NCI-H1694 (cell line): ENCODE measurements around the gene PCDHGA3.
"Not testable (repeated sequence)": the region's sequence is repeated elsewhere in the genome, so short reads cannot be mapped to it uniquely, and the experiment has no call there.

Experiments used
- DNase-seq: peaks from one replicate; lab custom pipeline; 2025; lab: John Stamatoyannopoulos, UW

The PCDHGA3 gene

DNA sequence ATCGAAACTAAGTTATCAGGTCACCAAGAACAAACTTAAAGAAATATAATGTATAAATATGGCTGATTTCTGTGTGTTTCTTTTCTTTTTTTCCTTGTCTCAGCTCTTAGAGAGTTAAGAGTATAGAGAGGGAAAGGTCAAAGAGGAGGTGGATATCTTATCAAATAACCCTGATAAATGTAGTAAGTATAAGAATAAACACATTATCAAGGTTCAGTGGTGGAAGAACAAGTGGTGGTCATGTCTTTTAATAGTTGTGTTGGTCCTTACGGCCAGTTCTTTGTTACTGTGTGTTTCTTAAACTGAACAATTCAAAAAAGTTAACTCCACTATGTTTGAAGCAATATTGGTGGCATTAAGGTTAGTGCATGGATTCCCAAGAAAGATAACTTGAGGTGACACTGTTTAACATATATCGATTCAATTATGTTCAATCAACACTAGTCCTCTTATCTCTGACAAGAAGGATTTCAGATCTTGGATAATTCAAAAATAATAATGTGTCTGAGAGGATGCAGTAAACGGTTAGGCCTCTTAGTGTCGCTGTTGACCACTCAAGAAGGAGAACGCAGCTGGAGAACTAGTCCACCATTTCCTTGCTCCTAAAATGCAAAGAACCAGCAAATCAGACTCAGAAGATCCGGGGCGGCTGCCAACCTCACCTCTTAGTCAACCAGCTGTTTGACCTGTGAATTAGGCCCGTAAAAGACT lies at the start of gene PCDHGA3:
Gene PCDHGA3, plus strand, starts transcription at position 588 of the 711 bp plus-strand sequence. CDS start 205 bp downstream, outside the sequence.
- no peak for DNase-seq

DNA sequence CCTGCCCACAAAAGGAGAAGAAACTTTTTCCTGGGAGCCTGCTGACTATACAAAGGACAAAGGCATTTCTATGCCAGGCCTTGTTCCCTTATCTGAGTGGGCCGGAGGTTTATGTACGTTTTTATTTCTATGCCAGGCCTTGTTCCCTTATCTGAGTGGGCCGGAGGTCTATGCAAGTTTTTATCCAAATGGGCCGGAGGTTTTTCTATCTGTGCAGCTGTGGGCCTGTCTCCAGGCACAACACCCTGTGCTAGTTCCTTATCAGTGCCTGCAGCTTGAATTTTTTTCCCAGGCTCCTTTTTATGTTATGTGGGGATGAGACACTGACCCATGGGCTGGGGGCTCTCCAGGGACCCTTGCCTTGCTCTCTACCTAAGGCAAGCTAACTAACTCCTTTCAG lies 45.3 kb upstream of the PCDHGA3 start:
- DNase-seq, result no peak

- DNase-seq, result no peak
These were observed 39.9 kb upstream of the PCDHGA3 start, which contains the start of gene SLC25A2 for GRCh38 chr5:141303756-141304155. Gene SLC25A2 (minus strand): TSS chr5:141304049. CDS start chr5:141303865, 184 bp downstream.

DNA sequence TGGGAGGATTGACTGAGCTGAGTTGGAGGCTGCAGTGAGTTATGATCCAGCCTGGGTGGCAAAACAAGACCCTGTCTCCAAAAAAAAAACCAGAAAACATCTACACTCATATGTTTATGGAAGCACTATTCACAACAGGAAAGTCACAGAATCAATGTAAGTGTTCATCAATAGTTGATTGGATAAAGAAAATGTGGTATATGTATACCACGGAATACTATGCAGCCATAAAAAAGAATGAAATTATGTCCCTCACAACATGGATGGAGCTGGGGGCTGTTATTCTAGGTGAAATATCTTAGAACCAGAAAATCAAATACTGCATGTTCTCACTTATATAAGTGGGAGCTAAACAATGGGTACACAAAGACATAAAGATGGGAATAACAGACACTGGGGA lies 37.0 kb upstream of the PCDHGA3 start:
- no peak for DNase-seq

- DNase-seq, result no peak
These were observed 29.9 kb upstream of the PCDHGA3 start for GRCh38 chr5:141313711-141314110.

- DNase-seq, result not testable (repeated sequence)
These were observed 26.7 kb upstream of the PCDHGA3 start for GRCh38 chr5:141316963-141317362.

- no peak for DNase-seq
These were observed 24.4 kb upstream of the PCDHGA3 start for GRCh38 chr5:141319202-141319601.

DNA sequence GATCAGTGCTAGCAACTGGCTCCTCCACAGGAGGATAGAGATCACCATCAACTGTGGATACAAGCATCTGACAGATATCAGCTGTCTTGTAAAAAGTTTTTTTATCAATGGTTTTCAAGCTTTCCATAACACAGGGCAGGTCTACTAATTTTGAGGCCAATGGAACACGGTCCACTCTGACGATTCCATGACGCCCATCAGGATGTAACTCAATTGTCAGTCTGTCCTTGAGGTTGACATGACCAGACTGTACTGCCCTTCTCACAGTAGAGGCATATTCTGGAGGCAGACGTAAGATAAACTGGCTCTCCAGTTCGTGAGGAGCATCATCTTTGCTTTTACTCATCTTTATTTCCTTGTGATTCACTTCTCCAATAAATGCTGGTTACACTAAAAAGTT lies 23.9 kb upstream of the PCDHGA3 start:
- DNase-seq, result no peak

DNA sequence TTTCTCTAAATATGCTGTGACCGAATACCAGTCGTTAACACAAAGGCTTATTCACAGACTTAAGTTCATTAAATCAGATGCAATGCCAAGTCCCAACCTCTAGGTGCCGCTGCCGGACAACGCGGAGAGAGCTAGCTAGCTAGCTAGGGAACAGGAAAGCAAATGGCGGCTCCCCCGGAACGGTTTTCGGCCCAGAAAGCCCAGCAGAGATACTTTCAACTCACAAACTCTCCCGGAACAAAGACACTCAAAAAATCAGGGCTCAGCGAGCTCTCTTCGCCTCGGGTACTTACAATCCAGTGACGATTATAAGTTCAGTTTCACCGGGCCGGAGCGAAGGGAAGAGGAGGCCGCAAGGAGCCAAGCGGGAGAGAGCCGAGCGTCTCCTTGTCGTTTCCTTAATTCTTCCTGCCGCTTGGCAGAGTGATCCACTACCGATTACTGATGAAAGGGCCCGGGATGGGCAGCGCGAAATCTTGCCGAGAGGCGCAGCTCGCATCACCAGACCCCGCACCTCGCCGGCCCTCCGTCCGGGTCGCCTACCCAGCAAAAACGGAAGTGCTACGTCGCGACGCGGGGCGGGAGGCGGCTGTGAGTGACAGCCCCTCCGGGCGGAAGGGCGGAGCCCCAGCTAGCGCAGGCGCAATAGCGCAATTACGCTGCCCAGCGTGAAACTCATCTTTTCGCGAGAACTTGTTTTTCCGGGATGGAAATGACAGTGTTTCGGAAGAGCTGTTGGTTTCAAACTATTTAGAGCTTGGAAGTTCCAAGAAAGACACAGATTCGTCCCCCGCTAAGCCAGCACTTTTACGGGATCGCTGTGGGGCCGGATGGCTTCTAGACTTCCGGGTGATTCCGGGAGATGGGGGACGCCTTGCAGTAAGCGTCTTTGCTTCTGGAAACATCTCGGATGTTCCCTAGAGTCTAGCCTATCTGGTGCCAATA lies 23.1 kb upstream of the PCDHGA3 start, which contains the start of gene TAF7:
Gene TAF7, minus strand, starts transcription at position 560 of the 945 bp plus-strand sequence. CDS start 740 bp downstream, outside the sequence.
- DNase-seq, result peak; percentile 84

GRCh38 chr5:141322261-141322660 lies 21.4 kb upstream of the PCDHGA3 start:
- DNase-seq, result no peak

DNA sequence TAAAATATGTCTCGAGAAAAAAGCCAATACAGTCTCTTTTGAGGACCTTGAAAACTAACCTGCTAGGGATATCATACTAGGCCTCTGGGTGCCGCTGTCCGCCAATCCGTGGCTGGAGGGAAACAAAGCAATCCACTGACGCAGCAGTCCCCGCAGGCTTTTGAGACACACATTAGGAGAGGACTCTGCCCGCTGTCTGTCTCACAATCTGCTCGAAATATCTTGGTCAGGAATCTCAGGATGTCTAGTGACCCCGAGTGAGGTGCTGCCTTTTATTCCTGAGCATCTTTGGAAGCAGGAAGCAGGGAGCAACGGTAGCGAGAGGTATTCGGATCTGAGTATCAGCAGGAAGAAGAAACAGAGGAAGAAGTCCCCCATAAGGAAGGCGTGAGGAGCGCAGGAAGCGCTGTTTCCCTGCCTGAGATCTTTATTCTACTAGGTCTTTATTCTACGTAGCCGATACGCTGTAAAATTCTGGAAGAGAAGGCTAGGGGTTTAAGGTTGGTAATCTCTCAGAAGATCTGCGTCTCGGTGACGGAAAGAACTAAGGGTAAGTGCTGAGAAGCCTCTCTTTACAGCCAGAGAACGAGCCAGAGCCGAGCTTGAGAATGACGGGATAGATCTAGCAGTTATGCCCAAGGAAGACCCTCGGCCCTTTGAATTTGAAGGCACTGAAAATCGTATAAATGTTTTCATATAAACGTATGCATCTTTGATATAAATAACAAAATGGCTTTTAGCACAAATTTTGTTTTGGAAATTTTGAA lies 17.4 kb upstream of the PCDHGA3 start:
- no peak for DNase-seq

GRCh38 chr5:141328231-141328630 lies 15.4 kb upstream of the PCDHGA3 start:
- no peak for DNase-seq

- DNase-seq, result peak; percentile 34
These were observed 13.1 kb upstream of the PCDHGA3 start, which contains the start of gene PCDHGA1 for GRCh38 chr5:141330299-141331080. Gene PCDHGA1 (plus strand): TSS chr5:141330514.

GRCh38 chr5:141332571-141332970 lies 11.1 kb upstream of the PCDHGA3 start:
- not testable (repeated sequence) for DNase-seq

DNA sequence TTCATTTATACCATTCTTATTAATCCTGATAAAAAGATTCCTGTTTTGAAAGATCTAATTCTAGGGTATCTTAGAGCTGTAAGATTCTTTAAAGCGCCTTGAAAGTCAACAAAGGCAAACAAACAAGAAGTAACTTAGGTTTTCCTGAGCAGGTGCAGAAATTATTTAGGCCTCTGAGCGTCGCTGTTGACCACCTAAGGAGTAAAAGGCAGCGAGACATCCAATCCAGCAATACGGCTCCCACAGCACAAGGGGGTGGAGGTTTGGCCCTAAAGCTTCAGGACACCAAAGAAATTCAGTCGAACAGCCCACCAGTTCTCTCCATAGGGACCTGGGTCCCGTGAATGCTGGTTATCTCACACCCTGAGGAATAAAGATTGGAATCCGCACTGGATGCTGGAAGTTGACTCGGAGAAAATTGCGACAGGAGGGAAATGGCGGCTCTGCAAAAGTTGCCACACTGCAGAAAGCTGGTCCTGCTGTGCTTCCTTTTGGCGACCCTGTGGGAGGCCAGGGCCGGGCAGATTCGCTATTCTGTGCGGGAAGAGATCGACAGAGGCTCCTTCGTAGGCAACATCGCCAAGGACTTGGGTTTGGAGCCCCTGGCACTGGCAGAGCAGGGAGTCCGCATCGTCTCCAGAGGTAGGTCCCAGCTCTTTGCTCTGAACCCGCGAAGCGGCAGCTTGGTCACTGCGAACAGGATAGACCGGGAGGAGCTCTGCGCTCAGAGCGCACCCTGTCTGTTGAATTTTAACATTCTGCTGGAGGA lies 4.9 kb upstream of the PCDHGA3 start, which contains the start of gene PCDHGA2:
Gene PCDHGA2, plus strand, starts transcription at position 223 of the 769 bp plus-strand sequence.
- no peak for DNase-seq

GRCh38 chr5:141340781-141341354 lies 2.8 kb upstream of the PCDHGA3 start:
- not testable (repeated sequence) for DNase-seq

DNA sequence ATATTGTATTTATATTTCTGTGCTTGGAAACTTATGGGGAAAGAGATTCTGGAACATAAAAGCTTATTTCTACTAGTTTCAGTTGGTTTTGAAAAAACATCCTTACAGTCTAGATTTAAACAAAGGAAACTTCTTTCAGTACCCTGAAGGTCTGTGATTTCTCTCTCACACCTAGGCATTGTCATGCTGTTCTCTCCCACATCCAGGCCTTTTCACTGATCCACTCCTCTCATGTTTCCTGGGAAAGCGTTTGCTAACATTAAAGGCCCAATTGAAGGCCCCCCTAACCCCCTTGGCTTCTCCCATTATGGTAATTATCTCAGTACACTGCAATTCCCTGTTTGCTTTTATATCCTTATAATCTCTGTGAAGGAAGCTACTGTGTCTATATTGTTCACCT lies 856 bp upstream of the PCDHGA3 start:
- DNase-seq, result no peak

GRCh38 chr5:141343953-141344463 lies 379 bp downstream of the PCDHGA3 start:
- no peak for DNase-seq

DNA sequence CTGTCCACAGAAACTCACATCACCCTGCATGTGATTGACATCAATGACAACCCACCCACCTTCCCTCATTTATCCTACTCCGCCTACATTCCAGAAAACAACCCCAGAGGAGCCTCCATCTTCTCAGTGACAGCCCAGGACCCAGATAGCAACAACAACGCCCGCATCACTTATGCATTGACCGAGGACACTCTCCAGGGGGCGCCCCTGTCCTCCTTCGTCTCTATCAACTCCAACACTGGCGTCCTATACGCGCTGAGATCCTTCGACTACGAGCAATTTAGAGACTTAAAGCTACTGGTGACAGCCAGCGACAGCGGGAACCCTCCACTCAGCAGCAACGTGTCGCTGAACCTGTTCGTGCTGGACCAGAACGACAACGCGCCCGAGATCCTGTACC lies 1.7 kb downstream of the PCDHGA3 start:
- no peak for DNase-seq

DNA sequence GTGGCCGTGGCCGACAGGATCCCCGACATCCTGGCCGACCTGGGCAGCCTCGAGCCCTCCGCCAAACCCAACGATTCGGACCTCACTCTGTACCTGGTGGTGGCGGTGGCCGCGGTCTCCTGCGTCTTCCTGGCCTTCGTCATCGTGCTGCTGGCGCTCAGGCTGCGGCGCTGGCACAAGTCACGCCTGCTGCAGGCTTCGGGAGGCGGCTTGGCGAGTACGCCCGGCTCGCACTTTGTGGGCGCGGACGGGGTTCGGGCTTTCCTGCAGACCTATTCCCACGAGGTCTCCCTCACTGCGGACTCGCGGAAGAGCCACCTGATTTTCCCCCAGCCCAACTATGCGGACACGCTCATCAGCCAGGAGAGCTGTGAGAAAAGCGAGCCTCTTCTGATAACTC lies 2.4 kb downstream of the PCDHGA3 start:
- DNase-seq, result not testable (repeated sequence)
